Liver (tissue), 9 donors: ENCODE results near the gene OLFML1. TPM values are rescaled to one million over a fixed set of nuclear protein-coding genes. Genes with fewer than 3 reads are reported as not detected.

Experiments used
- DNase-seq: peaks from one replicate; pipeline ENCODE4 v3.0.0-alpha.2; 2017; ENCODE audit warnings: low spot score
- H3K27ac ChIP-seq, 2 donors: one replicate each; pipeline ENCODE4 v1.7.0; 2013; ENCODE audit warnings: inconsistent platforms in 2 of 2, low read length in 2 of 2, control low read depth in 1 of 2, low read depth in 1 of 2, mild to moderate bottlenecking in 1 of 2
- H3K27me3 ChIP-seq, 4 donors: one replicate each; pipeline versions ENCODE4 v1.6.1 to v1.7.0; 2013; ENCODE audit warnings: low read length in 3 of 4, inconsistent platforms in 1 of 4, mild to moderate bottlenecking in 1 of 4, moderate library complexity in 1 of 4; ENCODE audit not compliant: control insufficient read depth in 4 of 4, insufficient read depth in 4 of 4
- H3K36me3 ChIP-seq, 4 donors: one replicate each; pipeline versions ENCODE4 v1.6.1 to v1.7.0; 2013; ENCODE audit warnings: low read length in 3 of 4, mild to moderate bottlenecking in 3 of 4, low read depth in 1 of 4, moderate library complexity in 1 of 4; ENCODE audit not compliant: control insufficient read depth in 4 of 4, insufficient read depth in 3 of 4
- H3K4me1 ChIP-seq, 4 donors: one replicate each; pipeline versions ENCODE4 v1.6.1 to v1.7.0; 2013; ENCODE audit warnings: low read length in 3 of 4, mild to moderate bottlenecking in 3 of 4, moderate library complexity in 1 of 4; ENCODE audit not compliant: control insufficient read depth in 4 of 4, insufficient read depth in 4 of 4
- H3K4me3 ChIP-seq, 3 donors: one replicate each; pipeline versions ENCODE4 v1.6.1 to v1.7.0; 2013; ENCODE audit warnings: low read length in 3 of 3, control low read depth in 1 of 3, low read depth in 1 of 3, mild to moderate bottlenecking in 1 of 3
- H3K9ac ChIP-seq, 2 donors: one replicate each; pipeline ENCODE4 v1.7.0; 2013; ENCODE audit warnings: low read length in 2 of 2, mild to moderate bottlenecking in 2 of 2, moderate library complexity in 2 of 2, control low read depth in 1 of 2, low read depth in 1 of 2
- H3K9me3 ChIP-seq, 4 donors: one replicate each; pipeline versions ENCODE4 v1.6.1 to v1.7.0; 2013; ENCODE audit warnings: low read length in 3 of 4; ENCODE audit not compliant: control insufficient read depth in 4 of 4
- ATF3 ChIP-seq: IDR thresholded peaks from 2 replicates; pipeline ENCODE4 v1.6.1; 2016; ENCODE audit warnings: antibody characterized with exemption
- EGR1 ChIP-seq, 2 donors: IDR thresholded peaks; 2 replicates each; pipeline ENCODE4 v1.6.1; 2016 to 2018; ENCODE audit warnings: antibody characterized with exemption in 2 of 2, low read depth in 2 of 2
- FOXA1 ChIP-seq: IDR thresholded peaks from 2 replicates; pipeline ENCODE4 v1.6.1; 2016; ENCODE audit warnings: antibody characterized with exemption
- FOXA2 ChIP-seq: IDR thresholded peaks from 2 replicates; pipeline ENCODE4 v1.6.1; 2016; ENCODE audit warnings: antibody characterized with exemption
- JUND ChIP-seq, 2 donors: IDR thresholded peaks; 2 replicates each; pipeline ENCODE4 v1.6.1; 2016; ENCODE audit warnings: antibody characterized with exemption in 2 of 2
- MAX ChIP-seq: IDR thresholded peaks from 2 replicates; pipeline ENCODE4 v1.6.1; 2016; ENCODE audit warnings: antibody characterized with exemption
- NR2F2 ChIP-seq: IDR thresholded peaks from 2 replicates; pipeline ENCODE4 v1.6.1; 2016; ENCODE audit warnings: antibody characterized with exemption
- RAD21 ChIP-seq, 2 donors: IDR thresholded peaks; 2 replicates each; pipeline ENCODE4 v1.6.1; 2016; ENCODE audit warnings: antibody characterized with exemption in 2 of 2, mild to moderate bottlenecking in 2 of 2
- RXRA ChIP-seq, 2 donors: IDR thresholded peaks; 2 replicates each; pipeline ENCODE4 v1.6.1; 2017 to 2018; ENCODE audit warnings: antibody characterized with exemption in 2 of 2, mild to moderate bottlenecking in 1 of 2
- SP1 ChIP-seq: IDR thresholded peaks from 2 replicates; pipeline ENCODE4 v1.6.1; 2018; ENCODE audit warnings: antibody characterized with exemption, mild to moderate bottlenecking
- TAF1 ChIP-seq: conservative IDR thresholded peaks from 2 replicates; pipeline ENCODE4 v1.6.1; 2016; ENCODE audit warnings: antibody characterized with exemption, mild to moderate bottlenecking
- YY1 ChIP-seq: IDR thresholded peaks from 2 replicates; pipeline ENCODE4 v1.6.1; 2016; ENCODE audit warnings: antibody characterized with exemption, mild to moderate bottlenecking
- WGBS: extraction: QIAGEN DNeasy Blood & Tissue Kit; methylation state at CpG from one replicate; pipeline ENCODE4 v1.1.7; 2013; 5-methylcytosine and 5-hydroxymethylcytosine counted together
- polyA plus RNA-seq, 2 donors: library from polyadenylated mRNA; stranded (reverse) in 1 of 2; unstranded in 1 of 2; fragments of 200-250 nt in 1 of 2; fragments of >200 nt in 1 of 2; fragmentation: Nextera tagmentation in 1 of 2; extraction: Ambion mirVana in 1 of 2; gene quantifications; one replicate each; pipeline versions ENCODE4 v1.2.1 to v1.2.3, GENCODE V29; 2013 to 2015
- total RNA-seq, 2 donors: library from RNA; depleted of rRNA; stranded (reverse); fragments of >200 nt; gene quantifications; one replicate each; pipeline ENCODE4 v1.2.3, GENCODE V29; 2014
- TF ChIP-seq, protein P1 (sequence below): IDR thresholded peaks from 2 replicates; pipeline ENCODE4 v1.6.1; 2016; ENCODE audit warnings: antibody characterized with exemption, mild to moderate bottlenecking
- TF ChIP-seq, protein P2 (sequence below): fragments of 150-350 bp; IDR thresholded peaks from 2 replicates; pipeline ENCODE4 v1.5.1; 2017; ENCODE audit warnings: improper control_type of control experiment, low read depth, low read length; ENCODE audit not compliant: missing input control
- donor health status: healthy.
- donor health status: healthy.
- donor health status: healthy.
- donor health status: healthy.
- donor health status: healthy.

The OLFML1 gene
- total and polyA plus RNA-seq, 4 donors, result 2.8 to 4.2 (median 2.9) TPM

GRCh38 chr11:7538031-7538430 is 52.7 kb downstream of the OLFML1 start:
- no peak overlapping the region for H3K4me3 ChIP-seq
- H3K9me3 ChIP-seq, result no peaks in the 10 kb centered on the region
- no peak overlapping the region for H3K27ac ChIP-seq
- peaks cover 1 to 15% (median 5%) of the 10 kb centered on the region in 4 donors for H3K4me1 ChIP-seq
- no peaks in the 10 kb centered on the region for H3K27me3 ChIP-seq
- DNase-seq, result no peak
- no peaks in the 10 kb centered on the region for H3K36me3 ChIP-seq
- 77% methylated on average over 8 of the region's 8 CpGs for WGBS
- H3K9ac ChIP-seq, result no peak overlapping the region
- TF ChIP-seq FOXA1 (no peak), MAX (no peak), RXRA (IDR thresholded peaks at IDR 0.05) (no peak), EGR1 (IDR thresholded peaks at IDR 0.05; ENCODE audit: low read depth in 2 of 2) (no peak), ATF3 (no peak), YY1 (no peak), RAD21 (IDR thresholded peaks at IDR 0.05) (peak in 1 of 2 donors; percentile 23)
- TF ChIP-seq, protein P1, sequence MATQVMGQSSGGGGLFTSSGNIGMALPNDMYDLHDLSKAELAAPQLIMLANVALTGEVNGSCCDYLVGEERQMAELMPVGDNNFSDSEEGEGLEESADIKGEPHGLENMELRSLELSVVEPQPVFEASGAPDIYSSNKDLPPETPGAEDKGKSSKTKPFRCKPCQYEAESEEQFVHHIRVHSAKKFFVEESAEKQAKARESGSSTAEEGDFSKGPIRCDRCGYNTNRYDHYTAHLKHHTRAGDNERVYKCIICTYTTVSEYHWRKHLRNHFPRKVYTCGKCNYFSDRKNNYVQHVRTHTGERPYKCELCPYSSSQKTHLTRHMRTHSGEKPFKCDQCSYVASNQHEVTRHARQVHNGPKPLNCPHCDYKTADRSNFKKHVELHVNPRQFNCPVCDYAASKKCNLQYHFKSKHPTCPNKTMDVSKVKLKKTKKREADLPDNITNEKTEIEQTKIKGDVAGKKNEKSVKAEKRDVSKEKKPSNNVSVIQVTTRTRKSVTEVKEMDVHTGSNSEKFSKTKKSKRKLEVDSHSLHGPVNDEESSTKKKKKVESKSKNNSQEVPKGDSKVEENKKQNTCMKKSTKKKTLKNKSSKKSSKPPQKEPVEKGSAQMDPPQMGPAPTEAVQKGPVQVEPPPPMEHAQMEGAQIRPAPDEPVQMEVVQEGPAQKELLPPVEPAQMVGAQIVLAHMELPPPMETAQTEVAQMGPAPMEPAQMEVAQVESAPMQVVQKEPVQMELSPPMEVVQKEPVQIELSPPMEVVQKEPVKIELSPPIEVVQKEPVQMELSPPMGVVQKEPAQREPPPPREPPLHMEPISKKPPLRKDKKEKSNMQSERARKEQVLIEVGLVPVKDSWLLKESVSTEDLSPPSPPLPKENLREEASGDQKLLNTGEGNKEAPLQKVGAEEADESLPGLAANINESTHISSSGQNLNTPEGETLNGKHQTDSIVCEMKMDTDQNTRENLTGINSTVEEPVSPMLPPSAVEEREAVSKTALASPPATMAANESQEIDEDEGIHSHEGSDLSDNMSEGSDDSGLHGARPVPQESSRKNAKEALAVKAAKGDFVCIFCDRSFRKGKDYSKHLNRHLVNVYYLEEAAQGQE, result no peak

DNA sequence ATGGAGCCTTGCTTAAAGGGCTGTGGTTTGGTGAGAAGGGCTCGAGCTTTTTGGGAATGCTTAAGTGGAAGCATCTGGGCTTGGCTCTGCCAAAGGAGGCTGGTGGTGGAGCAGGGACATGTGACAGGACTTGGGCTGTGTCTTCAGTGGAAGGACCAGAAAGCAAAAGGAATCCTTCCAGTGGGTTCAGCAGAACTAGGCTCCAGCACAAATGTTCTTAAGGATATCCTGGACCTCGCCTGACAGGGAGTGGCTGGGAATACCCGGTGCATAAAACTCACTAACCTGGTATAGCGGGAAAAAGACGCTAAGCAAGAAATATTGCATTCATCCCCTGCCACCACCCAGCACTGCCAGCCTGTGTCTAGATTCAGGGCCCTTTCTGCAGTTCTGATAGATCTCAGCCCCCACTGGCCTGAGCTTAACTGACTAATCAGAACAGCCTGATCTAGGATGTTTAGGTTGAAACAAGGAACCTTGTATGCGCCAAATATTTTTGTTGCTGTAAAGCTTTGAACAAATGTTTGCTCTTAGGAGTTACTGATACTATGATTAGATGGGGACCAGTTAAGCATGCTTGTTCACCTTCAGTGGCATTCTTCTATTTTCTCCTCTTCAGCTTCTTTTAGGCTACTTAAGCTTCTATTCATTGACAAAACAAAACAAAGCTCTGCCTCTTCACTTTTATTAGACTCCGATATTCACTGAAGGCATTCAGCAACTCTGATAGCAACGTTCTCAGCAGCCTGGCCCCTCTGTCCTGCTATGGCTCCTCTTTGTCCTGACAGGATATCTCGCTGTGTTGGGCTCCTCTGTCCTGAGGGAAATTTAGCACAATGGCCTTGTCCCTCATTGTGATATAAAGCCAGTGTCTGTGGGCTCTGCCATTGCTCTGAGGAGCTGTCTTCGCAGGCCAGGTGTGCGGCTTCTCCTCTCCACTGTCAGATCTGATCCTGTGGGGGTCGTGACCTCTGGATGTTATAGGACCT is 53.5 kb downstream of the OLFML1 start:
- no peaks in the 10 kb centered on the region for H3K27me3 ChIP-seq

GRCh38 chr11:7540830-7541555 is 55.7 kb downstream of the OLFML1 start:
- no peak for DNase-seq
- Histone ChIP-seq H3K27me3 (no peaks in the 10 kb centered on the region), H3K4me3 (no peak overlapping the region), H3K9ac (no peak overlapping the region), H3K27ac (no peak overlapping the region), H3K9me3 (no peaks in the 10 kb centered on the region), H3K36me3 (no peaks in the 10 kb centered on the region), H3K4me1 (peaks cover 0 to 4% (median under 1%) of the 10 kb centered on the region in 4 donors)
- TF ChIP-seq, protein P2, sequence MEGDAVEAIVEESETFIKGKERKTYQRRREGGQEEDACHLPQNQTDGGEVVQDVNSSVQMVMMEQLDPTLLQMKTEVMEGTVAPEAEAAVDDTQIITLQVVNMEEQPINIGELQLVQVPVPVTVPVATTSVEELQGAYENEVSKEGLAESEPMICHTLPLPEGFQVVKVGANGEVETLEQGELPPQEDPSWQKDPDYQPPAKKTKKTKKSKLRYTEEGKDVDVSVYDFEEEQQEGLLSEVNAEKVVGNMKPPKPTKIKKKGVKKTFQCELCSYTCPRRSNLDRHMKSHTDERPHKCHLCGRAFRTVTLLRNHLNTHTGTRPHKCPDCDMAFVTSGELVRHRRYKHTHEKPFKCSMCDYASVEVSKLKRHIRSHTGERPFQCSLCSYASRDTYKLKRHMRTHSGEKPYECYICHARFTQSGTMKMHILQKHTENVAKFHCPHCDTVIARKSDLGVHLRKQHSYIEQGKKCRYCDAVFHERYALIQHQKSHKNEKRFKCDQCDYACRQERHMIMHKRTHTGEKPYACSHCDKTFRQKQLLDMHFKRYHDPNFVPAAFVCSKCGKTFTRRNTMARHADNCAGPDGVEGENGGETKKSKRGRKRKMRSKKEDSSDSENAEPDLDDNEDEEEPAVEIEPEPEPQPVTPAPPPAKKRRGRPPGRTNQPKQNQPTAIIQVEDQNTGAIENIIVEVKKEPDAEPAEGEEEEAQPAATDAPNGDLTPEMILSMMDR, result no peak
- TF ChIP-seq ATF3 (no peak), SP1 (no peak), RAD21 (IDR thresholded peaks at IDR 0.05) (no peak), FOXA2 (no peak), YY1 (no peak), FOXA1 (no peak), JUND (IDR thresholded peaks at IDR 0.05) (no peak), MAX (no peak), NR2F2 (no peak), RXRA (IDR thresholded peaks at IDR 0.05) (no peak)
- 89% methylated on average over 8 of the region's 8 CpGs for WGBS

More for the DNA sequence above, 53.5 kb downstream of the OLFML1 start:
- DNase-seq, result no peak
- TF ChIP-seq TAF1, result no peak
- H3K4me3 ChIP-seq, result no peak overlapping the region
- WGBS, result 84% methylated on average over 12 of the region's 12 CpGs
- no peaks in the 10 kb centered on the region for H3K36me3 ChIP-seq
- no peaks in the 10 kb centered on the region for H3K9me3 ChIP-seq
- no peak overlapping the region for H3K9ac ChIP-seq
- H3K4me1 ChIP-seq, result peaks cover 0 to 8% (median under 1%) of the 10 kb centered on the region in 4 donors
- H3K27ac ChIP-seq, result no peak overlapping the region
